Right renal cortex interstitium (tissue), 3 donors: ENCODE measurements around the gene RETREG1. TPM values are rescaled to one million over a fixed set of nuclear protein-coding genes. Genes with fewer than 3 reads are reported as not detected.
"Not testable (repeated sequence)": the region's sequence is repeated elsewhere in the genome, so short reads cannot be mapped to it uniquely, and the experiment has no call there.

Experiments used
- DNase-seq, 3 donors: peaks; one replicate each; pipeline ENCODE4 v3.0.0-alpha.2; 2013; ENCODE audit warnings: low read depth in 3 of 3, low spot score in 2 of 3
- polyA plus RNA-seq, 3 donors: library from polyadenylated mRNA; unstranded; fragments of 120-200 nt; gene quantifications; one replicate each; pipeline ENCODE4 v1.2.1, GENCODE V29; 2013; ENCODE audit not compliant: insufficient read length in 3 of 3

The RETREG1 gene
- polyA plus RNA-seq, 3 donors = 41.7 to 54.6 (median 48.9) TPM

- no peak for DNase-seq
Measured at GRCh38 chr5:16617274-16617968, 624 bp upstream of the RETREG1 start.

- DNase-seq = no peak
Measured at GRCh38 chr5:16615741-16616535, 859 bp downstream of the RETREG1 start.

- DNase-seq = no peak
Measured at GRCh38 chr5:16612007-16612406, 4.8 kb downstream of the RETREG1 start.

GRCh38 chr5:16610896-16611295 is 5.9 kb downstream of the RETREG1 start:
- not testable (repeated sequence) for DNase-seq

- DNase-seq = no peak
Measured at GRCh38 chr5:16609412-16609811, 7.4 kb downstream of the RETREG1 start.

DNA sequence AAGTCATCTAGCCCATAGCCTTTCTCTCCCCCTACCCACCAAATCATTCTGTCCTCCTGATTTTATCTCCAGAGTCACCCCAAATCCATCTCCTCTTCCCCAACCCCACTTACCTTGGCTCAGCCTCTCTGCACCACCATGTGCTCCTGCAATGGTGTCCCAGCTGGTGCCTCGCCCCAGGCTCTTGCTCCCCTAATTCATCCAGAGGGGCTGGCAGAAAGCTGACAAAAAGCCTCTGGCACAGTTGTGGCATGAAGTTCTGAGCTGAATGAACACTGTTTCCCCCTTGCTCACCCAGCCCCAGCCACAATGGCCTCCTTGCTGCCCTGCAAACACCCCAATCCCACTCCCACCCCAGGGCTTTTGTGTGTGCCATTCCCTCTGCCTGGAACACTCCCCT is 10.2 kb downstream of the RETREG1 start:
- DNase-seq = no peak

- DNase-seq = no peak
Measured at GRCh38 chr5:16603701-16604100, 13.1 kb downstream of the RETREG1 start.

DNA sequence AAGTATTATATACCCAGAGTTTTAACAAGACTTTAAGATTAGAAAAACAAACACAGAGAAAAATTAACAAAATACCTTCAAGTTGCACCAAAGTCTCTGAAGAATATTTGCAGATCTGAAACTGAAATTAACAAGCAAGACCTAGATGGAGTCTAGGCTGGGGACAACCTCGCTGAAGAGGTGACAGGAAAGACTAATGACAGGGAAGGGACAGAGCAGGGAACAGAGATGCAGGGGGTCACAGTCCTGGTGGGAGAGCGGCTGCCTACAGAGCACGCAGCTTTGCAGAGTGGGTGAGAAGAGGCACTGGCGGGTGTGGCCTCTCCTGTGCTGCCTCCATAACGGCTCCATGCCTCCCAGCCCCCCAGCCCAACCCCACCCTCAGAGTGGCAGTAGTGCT is 13.5 kb downstream of the RETREG1 start:
- DNase-seq = no peak

GRCh38 chr5:16602182-16602581 is 14.6 kb downstream of the RETREG1 start:
- no peak for DNase-seq

DNA sequence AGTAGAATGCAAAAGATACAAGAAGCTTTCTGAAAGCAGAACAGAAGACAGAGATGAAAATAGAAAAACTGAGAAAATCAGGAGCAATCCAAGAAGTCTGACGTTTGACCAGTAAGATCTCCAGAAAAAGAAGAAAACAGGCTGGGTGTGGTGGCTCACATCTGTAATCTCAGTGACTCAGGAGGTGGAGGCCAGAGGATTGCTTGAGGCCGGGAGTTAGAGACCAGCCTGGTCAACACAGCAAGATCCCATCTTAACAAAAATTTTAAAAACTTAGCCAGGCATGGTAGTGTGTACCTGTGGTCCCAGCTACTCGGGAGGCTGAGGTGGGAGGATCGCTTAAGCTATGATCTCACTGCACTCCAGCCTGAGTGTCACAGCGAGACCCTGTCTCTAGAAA is 15.9 kb downstream of the RETREG1 start:
- DNase-seq = no peak

GRCh38 chr5:16600397-16600796 is 16.4 kb downstream of the RETREG1 start:
- DNase-seq = no peak

DNA sequence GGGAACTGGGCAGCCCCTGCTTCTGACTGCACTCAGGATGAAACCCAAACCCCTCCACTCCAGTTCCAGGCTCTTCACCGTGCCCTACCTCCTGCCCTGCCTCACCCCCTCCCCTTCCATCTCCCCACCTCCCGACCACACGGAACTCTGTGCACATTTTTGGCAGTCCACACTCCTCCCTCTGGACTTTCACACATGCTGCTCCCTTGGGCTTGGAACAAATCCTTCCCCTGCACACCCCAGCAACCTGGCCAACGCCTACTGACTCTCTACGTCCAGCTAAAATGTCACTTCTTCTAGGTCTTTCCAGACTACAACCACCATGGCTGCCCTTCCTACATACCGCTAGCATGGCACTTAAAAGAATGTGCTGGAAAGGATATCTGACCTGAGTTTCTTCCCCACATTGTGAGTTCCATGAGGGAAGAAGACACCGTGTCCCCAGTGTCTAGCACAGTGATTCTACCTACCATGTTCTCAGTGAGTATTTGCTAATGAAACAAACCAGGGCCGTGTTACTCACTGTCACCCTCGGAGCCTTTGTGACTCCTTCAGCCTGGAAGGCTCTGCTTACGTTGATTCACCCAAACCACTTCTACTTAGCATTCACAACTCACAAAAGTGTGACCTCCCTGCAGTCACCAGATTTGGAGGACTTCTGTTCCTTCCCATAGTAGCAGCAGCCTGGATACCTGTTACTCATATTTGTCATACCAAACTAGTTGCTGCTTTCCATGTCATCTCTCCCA is 18.7 kb downstream of the RETREG1 start:
- no peak for DNase-seq

GRCh38 chr5:16596581-16596940 is 20.2 kb downstream of the RETREG1 start:
- no peak for DNase-seq

- DNase-seq = no peak
Measured at GRCh38 chr5:16595881-16596580, 20.8 kb downstream of the RETREG1 start.

DNA sequence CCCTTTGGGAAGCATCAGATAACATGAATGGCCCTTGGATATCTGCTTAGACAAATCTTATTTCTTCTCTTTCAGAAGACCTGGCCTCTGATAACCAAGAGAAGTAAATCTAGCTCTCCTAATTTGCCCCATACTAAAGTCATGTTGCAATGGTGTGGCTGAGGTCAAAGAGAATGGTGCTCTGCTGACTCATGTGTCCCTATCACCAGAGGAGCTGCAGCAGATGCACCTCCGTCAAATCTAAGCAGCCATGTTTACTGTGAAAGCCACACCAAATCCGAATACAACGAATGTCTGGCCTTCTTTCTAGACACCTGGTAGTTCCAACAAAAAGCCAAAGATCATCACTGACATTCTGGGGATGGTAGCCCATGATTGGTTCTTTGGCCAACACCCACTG is 23.2 kb downstream of the RETREG1 start:
- no peak for DNase-seq

DNA sequence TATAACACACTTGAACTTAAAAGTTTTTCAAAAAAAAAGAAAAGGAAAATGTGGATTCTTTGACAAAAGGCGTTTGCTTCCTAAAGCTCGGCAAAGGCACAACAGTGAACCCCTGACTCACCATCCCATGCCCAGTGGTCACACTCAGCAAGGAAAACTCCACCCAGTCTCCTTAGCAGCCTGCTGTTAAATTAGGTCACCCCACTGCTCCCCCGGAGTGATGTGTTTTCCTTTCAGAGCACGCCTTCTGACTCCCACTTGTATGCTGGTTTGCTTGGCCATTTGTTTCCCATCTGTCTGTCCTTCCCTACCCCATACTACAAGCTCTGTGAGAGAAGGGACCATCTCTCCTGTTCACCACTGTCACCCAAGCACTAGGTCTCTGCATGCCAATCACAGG is 23.8 kb downstream of the RETREG1 start:
- DNase-seq = no peak

DNA sequence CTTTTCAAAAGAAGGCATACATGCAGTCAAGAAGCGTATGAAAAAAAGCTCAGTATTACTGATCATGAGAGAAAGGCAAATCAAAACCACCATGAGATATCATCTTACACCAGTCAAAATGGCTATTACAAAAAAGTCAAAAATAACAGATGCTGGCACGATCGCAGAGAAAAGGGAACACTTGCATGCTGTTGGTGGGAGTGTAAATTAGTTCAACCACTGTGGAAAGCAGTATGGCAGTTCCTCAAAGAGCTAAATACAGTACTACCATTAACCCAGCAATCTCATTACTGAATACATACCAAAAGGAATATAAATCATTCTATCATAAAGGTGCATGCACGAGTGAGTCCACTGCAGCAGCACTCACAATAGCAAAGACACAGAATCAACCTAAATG is 24.5 kb downstream of the RETREG1 start:
- DNase-seq = no peak

- no peak for DNase-seq
Measured at GRCh38 chr5:16590685-16591084, 26.1 kb downstream of the RETREG1 start.

DNA sequence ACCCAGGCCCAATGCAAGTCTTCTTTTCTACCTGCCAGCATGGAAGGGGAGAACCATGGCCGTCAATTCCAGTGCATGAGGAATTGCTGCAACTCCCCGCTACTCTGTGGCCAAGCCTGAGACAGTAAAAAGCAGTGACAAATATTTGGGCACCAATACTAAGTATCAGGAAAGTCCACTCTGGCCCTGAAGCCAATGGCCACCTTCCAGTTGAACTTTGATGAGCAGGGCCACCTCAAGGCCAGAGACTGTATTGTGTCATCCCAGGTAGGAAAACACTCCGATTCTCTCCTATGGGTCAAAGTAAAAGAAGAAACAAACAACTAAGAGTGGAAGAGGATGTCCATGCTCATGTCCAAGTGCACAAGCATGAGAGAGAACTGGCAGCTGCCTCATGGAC is 27.1 kb downstream of the RETREG1 start:
- DNase-seq = no peak

DNA sequence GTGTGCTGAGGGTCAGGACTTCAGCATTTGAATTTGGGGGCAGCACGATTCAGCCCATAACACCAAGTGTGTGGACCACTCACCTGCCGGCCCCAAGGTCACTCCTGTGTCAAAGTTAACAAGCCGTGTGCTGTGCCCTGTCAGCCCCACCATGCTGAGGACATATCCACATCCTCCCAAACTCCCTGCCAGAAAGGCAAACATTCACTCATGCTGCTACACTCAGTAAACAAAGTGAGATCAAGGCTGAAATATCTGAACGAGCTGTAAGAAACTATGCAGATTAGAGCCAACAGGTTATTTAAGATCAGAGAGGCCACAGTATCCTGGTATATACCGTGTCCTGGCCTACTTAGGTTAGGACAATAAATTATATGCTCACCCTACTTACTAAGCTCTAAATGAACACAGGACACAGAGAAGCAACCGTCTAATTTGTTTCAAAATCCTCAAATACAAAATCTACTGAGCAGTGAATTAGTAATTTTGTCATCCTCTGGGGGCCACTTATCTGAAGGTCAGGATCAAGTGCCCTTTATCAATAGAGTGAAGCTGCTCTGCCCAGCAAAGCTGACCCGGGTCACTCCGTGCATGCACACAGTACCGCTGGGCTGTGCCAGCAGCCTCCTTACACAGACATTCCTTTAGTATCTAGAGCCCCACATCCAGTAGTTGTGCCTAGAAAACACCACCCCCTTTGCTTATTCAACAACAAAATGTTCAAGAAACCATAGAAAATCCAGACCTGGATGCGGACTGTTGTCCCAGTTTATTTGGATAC is 28.2 kb downstream of the RETREG1 start:
- DNase-seq = no peak
